A673 (cell line): ENCODE measurements around the gene HPF1. TPM values are rescaled to one million over a fixed set of nuclear protein-coding genes. Genes with fewer than 3 reads are reported as not detected.

Source experiments
- BruUV-seq: library from RNA; stranded (reverse); fragments of 400-500 nt; replicated peaks from 2 replicates; lab custom pipeline; 2021; lab: Mats Ljungman, UMichigan
- CTCF ChIA-PET: fragments of 300-600 bp; sonication (Branson Sonifier 250); formaldehyde crosslinking; loops from one replicate; lab custom pipeline; 2022; ENCODE audit warnings: antibody characterized with exemption; lab: Charles Lee
- POLR2A ChIA-PET: fragments of 300-600 bp; sonication (Branson Sonifier 250); formaldehyde crosslinking; loops from one replicate; lab custom pipeline; 2022; ENCODE audit warnings: antibody characterized with exemption; ENCODE audit not compliant: low non-redundant PET; lab: Charles Lee
- DNase-seq: peaks from one replicate; pipeline ENCODE4 v3.0.0-alpha.2; 2015; ENCODE audit warnings: low spot score
- H3K27ac ChIP-seq: fragments of 200-600 bp; sonication (generic); 2 replicates; pipeline ENCODE4 v1.5.1; 2016; ENCODE audit warnings: mixed run types, low read depth, mild to moderate bottlenecking, mixed read lengths, antibody characterized with exemption, low read length; ENCODE audit not compliant: poor library complexity, severe bottlenecking
- H3K27me3 ChIP-seq: fragments of 200-600 bp; sonication (generic); replicated peaks from 2 replicates; pipeline ENCODE4 v1.6.1; 2017; ENCODE audit warnings: mixed run types, low read depth, mild to moderate bottlenecking, mixed read lengths, antibody characterized with exemption, low read length; ENCODE audit not compliant: insufficient read depth, poor library complexity
- H3K36me3 ChIP-seq: fragments of 200-600 bp; sonication (generic); 2 replicates; pipeline ENCODE4 v1.6.1; 2016; ENCODE audit warnings: mixed run types, mild to moderate bottlenecking, mixed read lengths, antibody characterized with exemption, low read length; ENCODE audit not compliant: insufficient read depth, poor library complexity, severe bottlenecking
- H3K4me1 ChIP-seq: fragments of 200-600 bp; sonication (generic); 2 replicates; pipeline ENCODE4 v1.6.1; 2017; ENCODE audit warnings: mixed run types, mild to moderate bottlenecking, mixed read lengths, antibody characterized with exemption, low read length; ENCODE audit not compliant: insufficient read depth, poor library complexity, severe bottlenecking
- H3K4me3 ChIP-seq: fragments of 200-600 bp; sonication (generic); 2 replicates; pipeline ENCODE4 v1.5.1; 2016; ENCODE audit warnings: low read depth, mixed run types, mild to moderate bottlenecking, mixed read lengths, low read length; ENCODE audit not compliant: poor library complexity, severe bottlenecking
- H3K9me3 ChIP-seq: fragments of 200-600 bp; sonication (generic); 2 replicates; pipeline ENCODE4 v1.6.1; 2016; ENCODE audit warnings: mixed run types, low read depth, mild to moderate bottlenecking, mixed read lengths, antibody characterized with exemption, low read length; ENCODE audit not compliant: poor library complexity, severe bottlenecking
- EZH2 ChIP-seq: fragments of 200-600 bp; sonication (generic); IDR thresholded peaks from 2 replicates; pipeline ENCODE4 v1.6.1; 2017; ENCODE audit warnings: borderline replicate concordance, low read depth, mild to moderate bottlenecking, mixed read lengths, antibody characterized with exemption, low read length; ENCODE audit not compliant: poor library complexity, severe bottlenecking
- intact Hi-C: fragments of 100-400 bp; cut with micrococcal nuclease; formaldehyde crosslinking; loops from one replicate; pipeline ENCODE4 v1.10.0; 2022; ENCODE audit not compliant: unreplicated experiment
- total RNA-seq: library from RNA; stranded (reverse); gene quantifications from 2 replicates; pipeline ENCODE4 v1.2.3, GENCODE V29; 2021
- TF ChIP-seq, protein P1 (sequence below): fragments of 300-800, 200-600 bp; sonication (generic); conservative IDR thresholded peaks from 2 replicates; pipeline ENCODE4 v1.5.1; 2017; ENCODE audit warnings: low read depth, mild to moderate bottlenecking, antibody characterized with exemption, low read length, moderate library complexity, mixed read lengths

Gene HPF1
- total RNA-seq, 1 experiment from 2014 or later = 54.4 TPM

DNA sequence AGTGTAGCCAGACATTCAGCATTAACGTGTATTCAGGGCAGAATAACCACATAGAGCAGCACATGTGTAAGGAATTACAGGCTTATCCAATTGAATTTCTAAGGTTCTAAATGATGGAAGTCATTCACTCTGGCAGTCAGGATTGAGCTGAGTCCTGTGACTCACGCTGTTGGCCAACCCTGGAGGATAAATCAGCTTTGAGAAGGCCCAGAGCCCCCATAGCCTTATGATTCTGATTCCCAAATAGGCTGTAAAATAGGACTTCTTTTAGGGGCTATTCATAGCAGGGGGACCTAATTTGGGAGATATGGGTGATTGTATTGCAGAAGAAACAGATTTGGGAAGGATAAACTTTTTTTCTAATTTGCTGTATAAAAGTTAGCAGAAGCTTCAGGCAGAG is 8.1 kb upstream of the HPF1 start:
- Histone ChIP-seq H3K9me3 (no peaks in the 10 kb centered on the region), H3K4me3 (no peak overlapping the region), H3K27me3 (no peaks in the 10 kb centered on the region), H3K36me3 (no peaks in the 10 kb centered on the region), H3K27ac (no peak overlapping the region), H3K4me1 (no peaks in the 10 kb centered on the region)
- BruUV-seq = no TSS peak
- POLR2A ChIA-PET = no interaction called here
- TF ChIP-seq, protein P1, sequence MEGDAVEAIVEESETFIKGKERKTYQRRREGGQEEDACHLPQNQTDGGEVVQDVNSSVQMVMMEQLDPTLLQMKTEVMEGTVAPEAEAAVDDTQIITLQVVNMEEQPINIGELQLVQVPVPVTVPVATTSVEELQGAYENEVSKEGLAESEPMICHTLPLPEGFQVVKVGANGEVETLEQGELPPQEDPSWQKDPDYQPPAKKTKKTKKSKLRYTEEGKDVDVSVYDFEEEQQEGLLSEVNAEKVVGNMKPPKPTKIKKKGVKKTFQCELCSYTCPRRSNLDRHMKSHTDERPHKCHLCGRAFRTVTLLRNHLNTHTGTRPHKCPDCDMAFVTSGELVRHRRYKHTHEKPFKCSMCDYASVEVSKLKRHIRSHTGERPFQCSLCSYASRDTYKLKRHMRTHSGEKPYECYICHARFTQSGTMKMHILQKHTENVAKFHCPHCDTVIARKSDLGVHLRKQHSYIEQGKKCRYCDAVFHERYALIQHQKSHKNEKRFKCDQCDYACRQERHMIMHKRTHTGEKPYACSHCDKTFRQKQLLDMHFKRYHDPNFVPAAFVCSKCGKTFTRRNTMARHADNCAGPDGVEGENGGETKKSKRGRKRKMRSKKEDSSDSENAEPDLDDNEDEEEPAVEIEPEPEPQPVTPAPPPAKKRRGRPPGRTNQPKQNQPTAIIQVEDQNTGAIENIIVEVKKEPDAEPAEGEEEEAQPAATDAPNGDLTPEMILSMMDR = no peak
- no peak for TF ChIP-seq EZH2
- CTCF ChIA-PET = no interaction called here
- peak; percentile 57 for DNase-seq
- intact Hi-C loops = no loop called here

DNA sequence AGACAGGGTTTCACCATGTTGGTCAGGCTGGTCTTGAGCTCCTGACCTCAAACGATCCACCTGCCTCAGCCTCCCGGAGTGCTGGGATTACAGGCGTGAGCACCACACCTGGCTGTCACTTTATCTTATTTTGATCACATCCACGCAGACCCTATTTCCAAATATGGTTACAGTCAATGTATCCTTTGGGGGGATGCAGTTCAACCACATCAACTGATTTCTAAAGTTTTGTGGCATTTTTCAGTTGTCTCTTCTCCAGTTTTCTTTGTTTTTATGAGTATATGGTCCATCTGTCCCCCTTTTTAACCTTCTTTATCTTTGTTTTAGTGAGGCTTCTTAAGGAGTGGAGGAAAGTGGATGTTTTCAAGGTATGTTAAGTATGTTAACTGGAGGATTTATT is 4.1 kb upstream of the HPF1 start:
- CTCF ChIA-PET = no interaction called here

DNA sequence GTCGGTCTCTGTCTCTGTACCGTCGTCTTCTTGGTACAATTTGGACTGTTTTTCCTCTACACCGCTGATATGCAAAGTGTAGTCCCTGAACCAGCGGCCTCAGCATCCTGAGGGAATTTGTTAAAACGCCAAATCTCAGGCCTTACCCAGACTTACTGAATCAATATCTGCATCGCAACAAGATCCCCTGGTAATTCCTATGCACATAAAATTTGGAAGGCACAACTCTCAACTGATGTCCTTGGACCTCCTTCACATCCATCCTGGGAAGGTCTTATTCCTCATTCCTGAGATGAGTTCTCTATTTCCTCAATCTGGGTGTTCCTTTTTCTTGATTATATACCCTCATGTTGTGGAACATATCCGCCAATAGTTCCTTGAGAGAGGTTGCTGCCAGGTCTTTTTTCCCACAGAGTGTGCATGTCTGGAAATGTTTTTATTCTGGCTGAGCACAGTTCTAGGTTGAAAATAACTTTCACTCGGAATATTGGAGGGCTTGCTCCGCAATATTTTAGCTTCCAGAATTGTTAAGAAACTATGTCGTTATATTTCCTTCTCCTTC is 738 bp upstream of the HPF1 start:
- peak overlapping the region; percentile 66 for H3K4me3 ChIP-seq
- TF ChIP-seq, protein P1 = no peak
- TF ChIP-seq EZH2 = no peak
- intact Hi-C loops = loop anchor here (10.0 kb wide), 1 partner anchor 144 kb away; the partner anchor contains the start of gene NEK1
- no peaks in the 10 kb centered on the region for H3K27me3 ChIP-seq
- H3K27ac ChIP-seq = no peak overlapping the region
- peaks cover 3% of the 10 kb centered on the region for H3K36me3 ChIP-seq
- CTCF ChIA-PET = no interaction called here
- POLR2A ChIA-PET = no interaction called here
- H3K4me1 ChIP-seq = peaks cover 15% of the 10 kb centered on the region
- no TSS peak for BruUV-seq
- no peak for DNase-seq
- no peaks in the 10 kb centered on the region for H3K9me3 ChIP-seq

More for the DNA sequence above, 4.1 kb upstream of the HPF1 start:
- intact Hi-C loops = no loop called here
- POLR2A ChIA-PET = no interaction called here
- TF ChIP-seq, protein P1 = no peak
- BruUV-seq = no TSS peak
- no peak overlapping the region for H3K27ac ChIP-seq
- H3K4me3 ChIP-seq = no peak overlapping the region
- DNase-seq = no peak
- no peaks in the 10 kb centered on the region for H3K9me3 ChIP-seq
- no peaks in the 10 kb centered on the region for H3K27me3 ChIP-seq
- no peaks in the 10 kb centered on the region for H3K36me3 ChIP-seq
- H3K4me1 ChIP-seq = peaks cover 6% of the 10 kb centered on the region
